Chondrocyte (in vitro differentiated cells): ENCODE data around the gene PTPRG. TPM values are rescaled to one million over a fixed set of nuclear protein-coding genes. Genes with fewer than 3 reads are reported as not detected.

Experiments used
- DNase-seq: peaks from one replicate; pipeline ENCODE4 v3.0.0; 2021; ENCODE audit warnings: mixed read lengths, low spot score
- H3K27ac Mint-ChIP-seq: one replicate; pipeline ENCODE4 v1.8.0; 2021; ENCODE audit warnings: mild to moderate bottlenecking, moderate library complexity, mixed read lengths; ENCODE audit not compliant: unreplicated experiment
- H3K27me3 Mint-ChIP-seq: 2 replicates; pipeline ENCODE4 v1.8.0; 2021; ENCODE audit warnings: low read depth, mixed read lengths
- H3K36me3 Mint-ChIP-seq: 2 replicates; pipeline ENCODE4 v1.8.0; 2021; ENCODE audit warnings: low read depth, mixed read lengths
- H3K4me1 Mint-ChIP-seq: 2 replicates; pipeline ENCODE4 v1.8.0; 2021; ENCODE audit warnings: low read depth, mild to moderate bottlenecking, mixed read lengths
- H3K4me3 Mint-ChIP-seq: one replicate; pipeline ENCODE4 v1.8.0; 2021; ENCODE audit warnings: mild to moderate bottlenecking, moderate library complexity, mixed read lengths; ENCODE audit not compliant: unreplicated experiment
- H3K9me3 Mint-ChIP-seq: 2 replicates; pipeline ENCODE4 v1.8.0; 2021; ENCODE audit warnings: low read depth, mixed read lengths
- CTCF ChIP-seq: fragments of 200-600 bp; sonication (generic); IDR thresholded peaks from 2 replicates; pipeline ENCODE4 v1.5.0; 2021; ENCODE audit warnings: antibody characterized with exemption, mild to moderate bottlenecking, moderate library complexity
- total RNA-seq: library from RNA; stranded (reverse); gene quantifications from 3 replicates; pipeline ENCODE4 v1.2.1, GENCODE V29; 2021

PTPRG gene
- total RNA-seq, 1 donor from 2014 or later: 45.5 TPM

DNA sequence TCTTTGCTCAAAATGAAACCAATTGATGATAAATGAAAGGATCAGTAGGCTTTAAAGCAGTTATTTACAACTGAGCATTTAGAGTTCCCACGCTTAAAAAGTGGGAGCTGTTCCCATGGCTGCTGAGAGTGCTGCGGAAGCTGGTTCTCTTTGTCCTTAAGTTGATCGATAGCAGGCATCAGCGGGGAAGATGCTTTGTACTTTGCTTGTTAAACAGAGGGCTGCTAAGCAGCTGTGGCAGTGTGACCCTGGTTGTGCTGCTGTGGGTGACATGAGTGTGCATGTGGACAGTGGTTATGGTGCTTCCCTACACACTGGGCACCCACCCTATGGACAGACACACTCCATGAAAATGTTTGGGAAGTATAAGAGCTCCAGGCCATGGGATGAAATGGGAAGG lies 96.3 kb downstream of the PTPRG start:
- H3K4me1 Mint-ChIP-seq: peaks cover 6% of the 10 kb centered on the region
- H3K4me3 Mint-ChIP-seq: no peak overlapping the region
- no peak overlapping the region for H3K27ac Mint-ChIP-seq

GRCh38 chr3:61662861-61663260 lies 101.5 kb downstream of the PTPRG start:
- TF ChIP-seq CTCF: no peak
- no peak for DNase-seq
- Mint-ChIP-seq H3K4me3 (no peak overlapping the region), H3K27ac (no peak overlapping the region), H3K27me3 (no peaks in the 10 kb centered on the region), H3K4me1 (peaks cover 33% of the 10 kb centered on the region), H3K9me3 (no peaks in the 10 kb centered on the region), H3K36me3 (peaks cover 3% of the 10 kb centered on the region)

More for the DNA sequence above, 96.3 kb downstream of the PTPRG start:
- H3K36me3 Mint-ChIP-seq: peaks cover 6% of the 10 kb centered on the region
- no peak for DNase-seq
- H3K9me3 Mint-ChIP-seq: no peaks in the 10 kb centered on the region
- TF ChIP-seq CTCF: no peak
- H3K27me3 Mint-ChIP-seq: peaks cover 6% of the 10 kb centered on the region

DNA sequence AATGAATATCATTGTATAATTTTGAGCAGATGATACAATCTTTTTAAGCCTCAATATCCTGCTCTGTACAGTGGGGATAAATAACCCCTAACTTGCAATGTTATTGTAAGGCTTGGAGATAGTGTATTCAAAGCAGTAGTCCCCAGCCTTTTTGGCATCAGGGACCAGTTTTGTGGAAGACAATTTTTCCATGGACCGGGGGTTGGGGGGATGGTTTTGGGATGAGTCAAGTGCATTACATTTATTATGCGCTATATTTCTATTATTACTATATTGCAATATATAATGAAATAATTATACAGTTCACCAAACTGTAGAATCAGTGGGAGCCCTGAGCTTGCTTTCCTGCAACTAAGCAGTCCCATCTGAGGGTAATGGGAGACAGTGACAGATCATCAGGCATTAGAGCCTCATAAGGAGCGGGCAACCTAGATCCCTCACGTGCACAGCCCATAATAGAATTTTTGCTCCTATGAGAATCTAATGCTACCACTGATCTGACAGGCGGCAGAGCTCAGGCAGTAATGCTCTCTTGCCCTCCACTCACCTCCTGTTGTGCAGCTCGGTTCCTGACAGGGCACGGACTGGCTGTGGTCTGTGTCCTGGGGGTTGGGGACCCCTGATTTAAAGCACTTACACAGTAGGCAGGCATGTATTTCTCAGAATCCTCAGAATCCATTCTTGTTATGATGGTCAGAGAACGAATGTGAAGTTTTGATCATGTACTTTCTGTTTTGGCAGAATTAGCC lies 102.2 kb downstream of the PTPRG start:
- Mint-ChIP-seq H3K36me3 (peaks cover 3% of the 10 kb centered on the region), H3K27me3 (no peaks in the 10 kb centered on the region), H3K9me3 (no peaks in the 10 kb centered on the region), H3K4me3 (peak overlapping the region; percentile 59), H3K4me1 (peaks cover 33% of the 10 kb centered on the region), H3K27ac (peak overlapping the region; percentile 88)
- DNase-seq: no peak
- no peak for TF ChIP-seq CTCF

GRCh38 chr3:61664105-61664482 lies 102.7 kb downstream of the PTPRG start:
- Mint-ChIP-seq H3K4me3 (peak overlapping the region; percentile 59), H3K4me1 (peaks cover 33% of the 10 kb centered on the region)

DNA sequence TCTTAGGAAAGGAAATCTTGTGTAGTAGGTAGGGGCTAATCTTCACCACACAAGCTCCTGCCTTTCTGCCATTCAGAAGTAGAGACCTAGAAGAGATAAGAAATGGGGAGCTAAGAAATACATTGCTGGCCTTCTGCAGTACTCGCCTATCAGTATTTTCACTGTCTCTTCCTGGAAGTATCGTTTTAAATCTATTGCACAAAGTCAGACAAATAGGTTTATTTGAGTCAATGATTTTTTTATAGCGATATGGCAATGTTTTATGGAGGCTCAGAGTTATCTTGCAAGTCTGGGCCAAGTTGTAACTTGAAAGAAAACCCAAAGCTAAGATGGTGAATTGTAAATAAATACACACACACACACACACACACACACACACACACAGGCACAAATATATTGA lies 103.8 kb downstream of the PTPRG start:
- Mint-ChIP-seq H3K27ac (no peak overlapping the region), H3K9me3 (no peaks in the 10 kb centered on the region), H3K27me3 (no peaks in the 10 kb centered on the region), H3K4me1 (peaks cover 39% of the 10 kb centered on the region), H3K36me3 (no peaks in the 10 kb centered on the region), H3K4me3 (no peak overlapping the region)
- TF ChIP-seq CTCF: no peak
- no peak for DNase-seq

More at GRCh38 chr3:61664105-61664482, 102.7 kb downstream of the PTPRG start:
- no peak for TF ChIP-seq CTCF
- Mint-ChIP-seq H3K27me3 (no peaks in the 10 kb centered on the region), H3K36me3 (peaks cover 3% of the 10 kb centered on the region), H3K9me3 (no peaks in the 10 kb centered on the region), H3K27ac (peak overlapping the region; percentile 88)
- no peak for DNase-seq
